ENCODE results near the gene IPO8. TPM values are rescaled to one million over a fixed set of nuclear protein-coding genes. Genes with fewer than 3 reads are reported as not detected.

The IPO8 gene
- total and polyA plus RNA-seq, 2 of the 8 experiments (the other 6 are each of a cell fraction or from before 2014, with no cell fraction given) = 7.2 to 59.8 TPM

GRCh38 chr12:30744321-30744720 is 48.7 kb upstream of the IPO8 start:
- 94% methylated on average over 2 of the region's 2 CpGs; no CpG with 5 or more reads in 1 of the 2 experiments for WGBS, 2 experiments (ENCODE audit: extremely low coverage in 1 of 2, insufficient coverage in 1 of 2, insufficient read length in 1 of 2, insufficient replicate concordance in 2 of 2, low coverage in 1 of 2, low lambda C conversion rate in 2 of 2, missing lambda C conversion rate in 1 of 2)
- DNase-seq (ENCODE audit: low read depth in 1 of 2, low spot score in 2 of 2) (no peak), FAIRE-seq (no peak)
- Histone ChIP-seq H2BK15ac (ENCODE audit: low read length) (no peak overlapping the region), H3K79me1 (ENCODE audit: low read depth, low read length) (peaks cover 4% of the 10 kb centered on the region), H3K4me1 (replicated peaks in 1 of 4; ENCODE audit: control insufficient read depth in 3 of 4, insufficient read depth in 4 of 4, low read length in 3 of 4) (no peaks in the 10 kb centered on the region; a peak in 4 of 7 replicates), H3K18ac (ENCODE audit: extremely low read depth, low read length) (no peak overlapping the region), H2BK12ac (ENCODE audit: low read depth, low read length) (no peak overlapping the region), H2BK120ac (replicated peaks; ENCODE audit: low read depth, low read length) (no peak overlapping the region), H4K8ac (ENCODE audit: extremely low read depth, insufficient read depth, low read length) (no peak overlapping the region), H2BK5ac (ENCODE audit: low read depth, low read length) (no peak overlapping the region), H3K4me3 (ENCODE audit: extremely low read depth in 1 of 4, insufficient read depth in 2 of 4, low read depth in 3 of 4, low read length in 4 of 4) (no peak overlapping the region), H3K4ac (replicated peaks; ENCODE audit: insufficient read length, low read depth, low read length) (no peak overlapping the region), H3K23ac (ENCODE audit: insufficient read length) (no peak overlapping the region), H3K27me3 (replicated peaks in 1 of 4; ENCODE audit: control insufficient read depth in 3 of 4, extremely low read depth in 1 of 4, insufficient read depth in 3 of 4, low read length in 3 of 4) (no peaks in the 10 kb centered on the region), H3K9me3 (ENCODE audit: insufficient read depth in 2 of 2, low read depth in 1 of 2, low read length in 1 of 2) (no peaks in the 10 kb centered on the region; a peak in 1 of 4 replicates), H3K36me3 (ENCODE audit: control insufficient read depth in 2 of 4, insufficient read depth in 4 of 4, low read length in 3 of 4) (peaks cover 0 to 39% (median 10%) of the 10 kb centered on the region in 4 experiments; a peak in 5 of 8 replicates), H4K91ac (replicated peaks; ENCODE audit: insufficient read length, low read length) (no peak overlapping the region), H3K14ac (ENCODE audit: insufficient read length) (no peak overlapping the region), H2BK20ac (ENCODE audit: low read length) (no peak overlapping the region), H3K23me2 (ENCODE audit: low read depth, low read length) (no peaks in the 10 kb centered on the region; the same call in 1 of the 2 replicates), H4K20me1 (replicated peaks in 1 of 2; ENCODE audit: control insufficient read depth in 1 of 2, insufficient read depth in 2 of 2, low read length in 2 of 2) (peaks cover 0 to 3% of the 10 kb centered on the region in 2 experiments), H3K4me2 (ENCODE audit: insufficient read depth in 1 of 2, low read depth in 2 of 2, low read length in 2 of 2) (no peak overlapping the region), H3K9ac (replicated peaks in 1 of 4; ENCODE audit: extremely low read depth in 1 of 4, low read depth in 3 of 4, low read length in 3 of 4) (no peak overlapping the region), H3K79me2 (ENCODE audit: control insufficient read depth in 1 of 2, insufficient read depth in 2 of 2, low read length in 2 of 2) (peaks cover 0 to 89% of the 10 kb centered on the region in 2 experiments; a peak in 2 of 4 replicates), H2AK5ac (ENCODE audit: low read depth, low read length) (no peak overlapping the region), H3K27ac (ENCODE audit: low read depth, low read length) (no peak overlapping the region), H2AFZ (ENCODE audit: low read length) (no peak overlapping the region), H4K5ac (ENCODE audit: insufficient read length, low read depth, low read length) (no peak overlapping the region), H3K56ac (replicated peaks; ENCODE audit: insufficient read length, low read depth, low read length) (no peak overlapping the region)
- TF ChIP-seq BACH1 (IDR thresholded peaks at IDR 0.05; ENCODE audit: low read length) (no peak), SP1 (IDR thresholded peaks at IDR 0.05; ENCODE audit: low read depth, low read length) (no peak), RXRA (IDR thresholded peaks at IDR 0.05; ENCODE audit: insufficient read depth, low read depth, low read length) (no peak), SIRT6 (IDR thresholded peaks at IDR 0.05; ENCODE audit: low read length) (no peak), ATF3 (IDR thresholded peaks at IDR 0.05; ENCODE audit: insufficient read depth, low read depth, low read length) (no peak), TAF1 (IDR thresholded peaks at IDR 0.05; ENCODE audit: low read depth, low read length) (no peak)
- CTCF ChIA-PET (ENCODE audit: partially characterized antibody) = interaction anchor here (0.9 to 3.7 kb wide), 5 partner anchors 9 to 63 kb away, joined by 3 to 30 read pairs (median 6); no protein-coding TSS in a partner anchor
- POLR2A ChIA-PET (ENCODE audit: partially characterized antibody) = interaction anchor here (1.1 to 1.9 kb wide), 2 partner anchors 9 to 21 kb away, joined by 4 to 8 read pairs; no protein-coding TSS in a partner anchor
